ENCODE results near the gene SIDT1.

SIDT1 gene

DNA sequence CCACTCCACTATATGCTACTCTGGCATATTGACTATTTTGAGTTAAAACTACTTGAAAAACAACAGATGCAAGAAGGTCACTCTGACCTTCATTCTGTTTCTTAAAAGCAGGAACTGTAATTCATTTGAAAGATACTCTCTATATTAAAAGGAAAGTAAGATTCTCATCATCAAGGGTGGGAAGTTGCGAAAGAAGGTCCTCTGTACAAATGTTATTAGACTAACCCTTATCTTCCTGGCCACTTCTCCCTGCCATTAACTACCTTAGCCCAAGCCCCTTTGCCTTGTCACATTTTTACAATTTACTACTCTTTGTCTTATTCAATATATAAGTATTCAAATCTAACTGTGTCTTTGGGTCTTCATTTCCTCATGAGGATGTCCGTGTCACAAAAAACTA, 16.1 kb downstream of the SIDT1 start:
- in situ Hi-C loops (cut with HindIII; ENCODE audit: low pct_ligation_motif_present, low sequenced_read_pairs), result no loop called here

GRCh38 chr3:113551820-113552219, 19.5 kb downstream of the SIDT1 start:
- no peak for DNase-seq
- no peak for TF ChIP-seq CTCF (IDR thresholded peaks at IDR 0.05; ENCODE audit: low read depth, low read length, missing control alignments)
- no peak overlapping the region for H3K4me3 ChIP-seq (ENCODE audit: low read depth, low read length)
- no peak overlapping the region for H3K27ac ChIP-seq
- H3K36me3 ChIP-seq (replicated peaks), result no peaks in the 10 kb centered on the region
- in situ Hi-C loops (cut with HindIII; ENCODE audit: low pct_ligation_motif_present, low sequenced_read_pairs), result no loop called here
- H3K27me3 ChIP-seq (replicated peaks), result no peaks in the 10 kb centered on the region

More for the DNA sequence above, 16.1 kb downstream of the SIDT1 start:
- Histone ChIP-seq H3K36me3 (replicated peaks) (no peaks in the 10 kb centered on the region), H3K27me3 (replicated peaks) (no peaks in the 10 kb centered on the region), H3K4me3 (ENCODE audit: low read depth, low read length) (no peak overlapping the region), H3K27ac (no peak overlapping the region)
- DNase-seq, result no peak
- TF ChIP-seq CTCF (IDR thresholded peaks at IDR 0.05; ENCODE audit: low read depth, low read length, missing control alignments), result no peak

DNA sequence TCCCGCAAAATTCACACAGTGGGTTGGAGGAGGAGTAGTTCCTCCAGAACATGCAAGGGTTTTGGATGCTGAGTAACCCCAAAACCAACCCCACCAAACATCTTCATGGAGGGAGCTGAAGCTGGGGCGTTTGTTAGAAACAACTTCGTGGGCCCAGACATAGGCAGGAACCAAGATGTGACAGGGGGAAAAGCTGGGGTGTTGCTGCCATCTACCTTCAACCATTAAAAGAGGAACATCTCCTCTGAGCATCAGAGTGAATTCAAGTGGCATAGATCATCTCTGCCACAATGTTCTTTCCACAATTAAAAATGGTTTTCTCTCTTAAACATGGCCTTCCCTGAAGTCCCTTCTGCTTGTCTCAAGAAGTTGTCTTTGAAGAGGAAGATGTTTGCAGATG, 20.5 kb downstream of the SIDT1 start:
- no peak for DNase-seq
- H3K27ac ChIP-seq, result no peak overlapping the region
- TF ChIP-seq CTCF (IDR thresholded peaks at IDR 0.05; ENCODE audit: low read depth, low read length, missing control alignments), result no peak
- in situ Hi-C loops (cut with HindIII; ENCODE audit: low pct_ligation_motif_present, low sequenced_read_pairs), result no loop called here
- no peaks in the 10 kb centered on the region for H3K36me3 ChIP-seq (replicated peaks)
- no peak overlapping the region for H3K4me3 ChIP-seq (ENCODE audit: low read depth, low read length)
- no peaks in the 10 kb centered on the region for H3K27me3 ChIP-seq (replicated peaks)

DNA sequence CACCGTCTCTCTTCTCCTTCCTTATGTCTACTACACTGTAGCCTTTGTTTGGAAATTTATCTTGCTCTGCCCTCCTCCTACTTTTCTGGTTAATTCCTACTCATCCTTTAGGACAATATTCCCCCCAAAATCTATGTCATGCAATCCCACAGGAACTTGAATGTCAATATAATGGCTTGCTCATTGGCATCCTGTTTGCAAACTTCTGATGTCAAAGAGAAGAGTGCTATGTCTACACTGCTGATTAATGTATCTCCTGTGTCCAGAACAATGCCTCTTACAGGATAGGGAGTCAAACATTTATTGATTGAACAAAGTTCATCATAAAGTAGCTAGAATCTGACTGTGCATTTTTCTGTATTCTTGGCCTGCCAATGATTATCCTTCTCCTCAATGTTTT, 22.8 kb downstream of the SIDT1 start:
- in situ Hi-C loops (cut with HindIII; ENCODE audit: low pct_ligation_motif_present, low sequenced_read_pairs), result no loop called here
- no peaks in the 10 kb centered on the region for H3K36me3 ChIP-seq (replicated peaks)
- TF ChIP-seq CTCF (IDR thresholded peaks at IDR 0.05; ENCODE audit: low read depth, low read length, missing control alignments), result no peak

DNA sequence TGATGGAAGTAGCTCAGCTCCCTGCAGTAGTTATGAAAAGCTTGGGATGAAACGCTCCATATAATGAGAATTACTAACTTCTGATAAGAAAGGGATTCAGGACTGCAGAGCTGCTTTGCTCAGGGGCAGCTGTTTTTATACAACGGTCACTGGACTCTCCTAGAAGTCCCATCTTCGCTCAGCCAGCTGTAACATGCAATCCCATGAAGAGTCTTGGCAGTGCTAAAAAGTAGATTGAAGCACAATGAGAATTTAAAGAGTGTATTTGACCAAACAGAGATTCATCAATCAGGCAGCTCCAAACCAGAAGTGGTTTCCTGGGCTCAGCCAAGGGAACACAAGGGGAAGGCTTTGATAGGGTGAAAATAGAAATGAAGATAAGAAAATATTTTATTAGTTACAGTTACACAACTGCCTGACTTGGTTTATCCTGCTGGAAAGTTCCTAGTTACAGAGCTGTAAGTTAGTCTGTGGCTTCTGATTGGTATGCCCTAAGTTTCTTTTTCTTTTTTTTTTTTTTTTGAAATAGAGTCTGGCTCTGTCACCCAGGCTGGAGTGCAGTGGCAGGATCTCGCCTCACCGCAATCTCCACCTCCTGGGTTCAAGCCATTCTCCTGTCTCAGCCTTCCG, 24.1 kb downstream of the SIDT1 start:
- no peak for DNase-seq
- no peak overlapping the region for H3K4me3 ChIP-seq (ENCODE audit: low read depth, low read length)
- H3K27ac ChIP-seq, result no peak overlapping the region
- no peaks in the 10 kb centered on the region for H3K27me3 ChIP-seq (replicated peaks)
- H3K36me3 ChIP-seq (replicated peaks), result no peaks in the 10 kb centered on the region
- in situ Hi-C loops (cut with HindIII; ENCODE audit: low pct_ligation_motif_present, low sequenced_read_pairs), result no loop called here
- no peak for TF ChIP-seq CTCF (IDR thresholded peaks at IDR 0.05; ENCODE audit: low read depth, low read length, missing control alignments)

More for the DNA sequence above, 22.8 kb downstream of the SIDT1 start:
- Histone ChIP-seq H3K27me3 (replicated peaks) (no peaks in the 10 kb centered on the region), H3K4me3 (ENCODE audit: low read depth, low read length) (no peak overlapping the region), H3K27ac (no peak overlapping the region)
- no peak for DNase-seq

GRCh38 chr3:113556946-113557335, 24.6 kb downstream of the SIDT1 start:
- Histone ChIP-seq H3K36me3 (replicated peaks) (no peaks in the 10 kb centered on the region), H3K27ac (no peak overlapping the region), H3K4me3 (ENCODE audit: low read depth, low read length) (no peak overlapping the region), H3K27me3 (replicated peaks) (no peaks in the 10 kb centered on the region)
- TF ChIP-seq CTCF (IDR thresholded peaks at IDR 0.05; ENCODE audit: low read depth, low read length, missing control alignments), result no peak
- no peak for DNase-seq
- in situ Hi-C loops (cut with HindIII; ENCODE audit: low pct_ligation_motif_present, low sequenced_read_pairs), result no loop called here

Measured in brain microvascular endothelial cell (primary cell).